Activated CD8-positive, alpha-beta memory T cell treated with anti-CD3 and anti-CD28 coated beads, Interleukin-2, amount 50 U/mL, for 1 hour (primary cell): ENCODE measurements around the gene INAFM1.
A peak's percentile ranks its signal among the peaks of the same experiment; 100 is the strongest.

Source experiments
- DNase-seq: peaks from one replicate; pipeline ENCODE4 v3.0.0-alpha.2; 2020; ENCODE audit errors: extremely low read depth

INAFM1 gene

GRCh38 chr19:47274071-47274890 lies at the start of gene INAFM1:
TSS of gene INAFM1 (plus strand) at chr19:47274885. CDS start at chr19:47274920, 35 bp downstream.
- DNase-seq: peak; percentile 98

GRCh38 chr19:47225746-47226425 lies 48.8 kb upstream of the INAFM1 start:
- peak; percentile 63 for DNase-seq

DNA sequence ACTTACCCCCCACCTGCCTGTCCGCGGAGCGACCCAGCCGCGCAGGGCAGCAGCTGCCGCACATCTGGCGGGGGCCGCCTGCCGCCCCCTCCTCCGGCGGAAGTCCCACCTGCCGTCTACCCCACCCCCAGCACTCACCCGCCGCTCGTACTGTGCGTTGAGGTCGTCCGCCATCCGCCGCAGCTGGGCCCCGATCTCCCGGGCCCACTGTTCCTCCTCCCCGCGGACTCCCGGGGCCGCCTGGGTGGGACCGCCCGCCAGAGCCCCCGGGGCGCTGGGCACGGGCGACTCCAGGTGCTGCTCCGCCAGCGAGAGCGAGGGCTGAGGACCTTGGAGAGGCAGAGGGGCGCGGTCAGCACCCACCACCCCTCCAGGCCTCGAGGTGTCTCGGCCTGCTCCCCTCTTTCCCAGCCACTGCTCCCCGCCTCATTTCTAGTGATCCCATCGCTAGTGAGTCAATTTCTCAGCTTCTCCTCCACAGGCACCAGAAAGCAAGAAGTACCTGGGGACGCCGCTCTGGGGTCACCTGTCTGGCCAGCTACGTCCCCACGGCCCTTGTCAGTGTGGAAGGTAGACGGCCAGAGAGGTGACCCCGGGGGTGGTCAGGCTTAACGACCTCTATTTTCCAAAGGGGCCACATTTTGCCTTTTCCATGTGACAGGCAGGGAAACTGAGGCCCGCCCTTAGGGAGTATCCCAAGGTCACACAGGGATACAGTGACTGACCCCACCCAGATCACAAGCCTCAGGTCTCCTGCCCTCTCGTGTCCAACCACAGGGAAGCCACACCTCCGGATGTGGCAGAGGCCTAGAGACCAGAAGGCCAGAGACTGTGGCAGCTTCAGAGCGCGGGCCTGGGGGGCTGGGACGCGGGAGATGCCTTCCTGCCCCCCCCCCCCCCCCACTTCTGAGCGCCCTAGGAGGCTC lies 48.0 kb upstream of the INAFM1 start:
- no peak for DNase-seq

DNA sequence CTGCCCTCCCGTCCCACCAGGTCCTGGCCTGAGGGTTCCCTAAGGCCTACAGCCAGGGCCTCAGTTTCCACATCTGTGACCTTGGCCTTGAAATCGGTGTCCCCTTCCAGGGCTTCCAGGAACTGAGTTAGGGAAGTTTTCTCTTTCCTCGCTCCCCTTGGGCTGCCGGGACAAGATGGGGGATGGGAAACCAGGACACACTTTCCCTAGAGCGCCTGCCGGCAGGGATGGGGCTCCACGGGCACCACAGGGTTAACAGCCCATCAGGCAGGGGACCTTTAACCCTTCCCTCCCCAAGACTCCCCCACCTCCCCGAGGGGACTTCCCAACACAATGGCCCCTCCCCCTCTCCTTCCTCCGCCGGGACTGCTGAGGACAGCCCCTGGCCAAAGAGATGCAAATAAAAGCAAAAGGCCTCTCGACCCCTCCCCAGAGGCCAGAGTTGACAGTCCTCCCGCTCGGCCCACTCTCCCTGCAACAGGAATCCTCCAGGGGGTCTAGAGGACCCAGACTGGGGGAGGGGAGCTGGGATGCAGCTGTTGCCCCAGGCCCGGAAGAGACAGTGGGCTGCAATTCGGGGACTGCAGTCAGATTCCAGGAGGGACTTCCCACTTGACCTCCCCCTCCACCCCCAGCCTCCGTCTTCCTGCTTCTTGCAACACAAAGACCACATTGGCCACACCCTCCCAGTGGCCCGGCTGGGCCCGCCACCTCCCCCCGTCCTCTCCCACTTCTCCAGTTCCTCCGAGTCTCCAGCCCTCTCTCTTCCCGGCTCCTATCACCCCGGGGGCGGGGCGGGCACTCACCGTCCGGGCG lies 47.1 kb upstream of the INAFM1 start:
- no peak for DNase-seq

GRCh38 chr19:47228168-47228936 lies 46.3 kb upstream of the INAFM1 start:
- no peak for DNase-seq

- DNase-seq: no peak
Measured at GRCh38 chr19:47228937-47229675, 45.6 kb upstream of the INAFM1 start.

- DNase-seq: no peak
Measured at GRCh38 chr19:47229676-47230053, 45.0 kb upstream of the INAFM1 start.

DNA sequence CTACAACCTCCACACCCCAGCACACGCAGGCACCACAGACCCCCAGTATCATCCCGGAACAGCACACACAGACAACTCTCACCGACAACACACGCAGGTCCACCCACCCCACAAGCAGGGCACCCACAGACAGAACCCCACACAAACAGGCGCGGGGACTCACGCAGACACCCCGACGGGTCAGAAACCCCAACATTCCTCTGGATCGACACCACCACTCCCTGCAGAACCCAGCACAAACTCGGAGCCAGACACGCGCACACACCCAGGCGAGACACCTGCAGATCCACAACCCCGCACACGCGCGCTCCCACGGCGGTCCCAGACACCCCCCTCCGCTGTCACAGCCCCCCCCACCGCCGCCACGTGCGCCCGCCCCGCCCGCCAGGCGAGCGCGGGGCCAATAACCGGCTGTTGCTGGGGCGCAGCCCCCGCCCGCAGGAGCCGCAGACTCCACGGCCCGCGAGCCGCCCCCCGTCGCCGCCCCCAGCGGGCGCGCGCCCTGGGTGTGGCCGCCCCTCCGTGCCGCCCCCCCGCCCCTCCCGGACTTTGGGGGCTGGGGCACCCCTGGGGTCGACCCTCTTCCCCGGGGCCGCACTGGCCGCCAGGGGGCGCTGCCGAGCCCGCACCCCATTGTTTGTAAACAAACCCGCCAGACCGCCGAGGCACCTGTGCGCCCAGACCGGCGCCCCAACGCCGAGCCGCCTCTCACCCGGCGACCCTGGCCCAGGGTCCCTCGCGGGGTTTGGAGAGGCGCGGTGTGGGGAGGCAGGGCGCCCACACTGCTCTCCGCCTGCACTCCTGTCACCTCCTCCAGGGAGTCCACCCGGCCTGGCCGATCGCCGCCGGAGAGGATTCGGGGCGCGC lies 44.4 kb upstream of the INAFM1 start:
- DNase-seq: no peak

DNA sequence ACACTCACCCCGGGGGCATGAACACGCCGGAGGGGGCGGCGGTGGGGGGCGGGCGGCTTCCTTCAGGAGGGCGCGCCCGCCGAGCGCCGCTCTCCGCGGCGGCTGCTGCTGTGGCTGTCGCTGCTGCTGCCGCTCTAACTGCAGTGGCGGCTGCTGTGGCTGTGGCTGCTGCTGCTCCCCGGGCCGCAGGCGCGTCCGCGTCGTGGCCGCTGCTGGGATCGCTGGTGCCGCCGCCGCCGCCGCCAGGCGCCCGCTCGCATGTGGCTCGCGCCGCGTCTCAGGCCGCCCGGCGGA lies 43.8 kb upstream of the INAFM1 start, which contains the start of gene BBC3:
Gene BBC3, minus strand, starts transcription at position 279 of the 294 bp plus-strand sequence. CDS start 2,768 bp downstream, outside the sequence.
- DNase-seq: no peak

DNA sequence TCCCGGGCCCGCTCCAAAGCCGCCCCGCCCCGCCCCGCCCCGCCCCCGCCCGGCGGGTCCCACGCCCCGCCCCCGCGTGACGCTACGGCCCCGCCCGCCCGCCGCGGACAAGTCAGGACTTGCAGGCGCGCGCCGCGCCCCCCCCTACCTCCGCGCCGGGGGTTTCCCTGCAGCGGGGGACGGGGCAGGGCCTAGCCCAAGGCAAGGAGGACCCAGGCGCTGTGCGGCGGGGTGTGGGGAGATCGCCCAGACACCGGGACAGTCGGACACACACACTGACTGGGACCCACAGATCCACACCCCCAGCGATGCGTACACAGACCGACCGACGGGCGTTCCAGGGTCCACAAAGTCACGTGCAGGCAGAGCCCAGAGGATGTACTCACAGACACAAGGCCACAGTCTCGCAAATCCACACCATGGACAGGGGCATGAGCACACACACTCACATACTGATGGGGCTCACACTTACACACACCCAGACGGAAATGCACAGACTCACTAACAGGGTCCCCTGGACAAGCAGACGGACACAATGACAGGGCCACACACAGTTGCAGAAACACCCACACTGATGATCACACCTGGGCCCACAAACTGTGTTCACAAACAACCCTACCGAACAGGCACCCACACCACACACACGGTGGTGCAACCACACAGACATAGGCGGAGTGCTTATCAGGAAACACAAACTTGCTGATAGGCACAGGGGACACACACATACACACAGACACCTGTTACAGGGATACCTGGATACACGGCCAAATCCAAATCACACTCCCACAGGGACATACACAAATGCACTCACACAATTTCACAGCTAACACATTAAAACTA lies 43.2 kb upstream of the INAFM1 start:
- peak; percentile 69 for DNase-seq

- no peak for DNase-seq
Measured at GRCh38 chr19:47232422-47233211, 42.1 kb upstream of the INAFM1 start.

DNA sequence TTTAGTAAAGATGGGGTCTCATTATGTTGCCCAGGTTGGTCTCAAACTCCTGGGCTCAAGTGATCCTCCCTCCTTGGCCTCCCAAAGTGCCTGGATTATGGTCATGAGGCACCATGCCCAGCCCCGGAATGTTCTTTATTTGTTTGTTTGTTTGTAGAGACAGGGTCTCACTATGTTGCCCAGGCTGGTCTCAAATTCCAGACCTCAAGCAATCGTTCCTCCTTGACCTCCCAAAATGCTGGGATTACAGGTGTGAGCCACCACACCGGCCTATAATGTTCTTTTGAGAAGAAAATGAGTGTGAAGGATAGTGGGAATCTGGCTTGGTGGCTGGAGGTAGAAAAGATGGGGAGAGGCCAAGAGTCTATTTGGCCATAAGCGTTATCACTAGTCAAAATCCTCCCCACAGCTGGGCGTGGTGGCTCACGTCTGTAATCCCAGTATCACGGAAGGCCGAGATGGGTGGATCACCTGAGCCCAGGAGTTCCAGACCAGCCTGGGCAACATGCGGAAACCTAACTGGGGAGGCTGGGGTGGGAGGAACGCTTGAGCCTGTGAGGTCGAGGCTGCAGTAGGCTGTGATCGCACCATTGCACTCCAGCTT lies 38.5 kb upstream of the INAFM1 start:
- no peak for DNase-seq

DNA sequence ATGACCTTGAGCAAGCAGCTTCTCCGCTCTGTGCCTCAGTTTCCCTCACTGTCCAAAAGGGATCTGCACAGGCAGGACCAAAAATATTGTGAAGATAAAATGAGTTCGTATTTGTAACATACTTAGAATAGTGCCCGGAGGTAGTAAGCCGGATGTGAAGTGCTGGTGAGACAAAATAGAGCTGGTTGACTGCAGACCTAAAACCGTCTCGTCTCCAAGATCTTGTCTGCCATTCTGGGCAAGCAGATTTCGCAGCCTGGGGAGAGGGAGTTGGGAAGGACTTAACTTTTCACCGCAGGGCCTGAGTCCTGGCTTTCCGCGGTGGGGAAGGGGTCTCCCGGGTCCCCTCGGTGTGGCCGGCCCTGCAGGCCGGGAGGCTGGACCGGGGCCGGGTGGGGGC lies 35.5 kb upstream of the INAFM1 start:
- DNase-seq: no peak

GRCh38 chr19:47239610-47240296 lies 34.9 kb upstream of the INAFM1 start:
- no peak for DNase-seq

- DNase-seq: no peak
Measured at GRCh38 chr19:47240556-47240955, 34.1 kb upstream of the INAFM1 start.
